Fibroblast of lung (primary cell): ENCODE measurements around the gene ARRB1. TPM values are rescaled to one million over a fixed set of nuclear protein-coding genes. Genes with fewer than 3 reads are reported as not detected.

Experiments used
- DNase-seq, 2 donors: peaks; one replicate each; pipeline versions ENCODE4 v3.0.0 to v3.0.0-alpha.2; 2010; ENCODE audit warnings: low read depth in 2 of 2
- H2AFZ ChIP-seq: 2 replicates; pipeline ENCODE4 v1.5.1; 2012; ENCODE audit warnings: low read length, control low read depth, inconsistent platforms
- H3K27ac ChIP-seq: 2 replicates; pipeline ENCODE4 v1.5.1; 2011; ENCODE audit warnings: low read length, control low read depth; ENCODE audit not compliant: insufficient read depth
- H3K27me3 ChIP-seq: 2 replicates; pipeline ENCODE4 v1.5.1; 2011; ENCODE audit warnings: mild to moderate bottlenecking, low read length; ENCODE audit not compliant: control insufficient read depth, insufficient read depth
- H3K36me3 ChIP-seq: 2 replicates; pipeline ENCODE4 v1.5.1; 2011; ENCODE audit warnings: low read length; ENCODE audit not compliant: control insufficient read depth, insufficient read depth
- H3K4me1 ChIP-seq: 2 replicates; pipeline ENCODE4 v1.5.1; 2011; ENCODE audit warnings: low read length; ENCODE audit not compliant: control insufficient read depth, insufficient read depth; ENCODE audit errors: extremely low read depth
- H3K4me2 ChIP-seq: 2 replicates; pipeline ENCODE4 v1.5.1; 2011; ENCODE audit warnings: low read length, control low read depth; ENCODE audit not compliant: insufficient read depth; ENCODE audit errors: extremely low read depth
- H3K4me3 ChIP-seq, 4 experiments: fragments of 200-600 bp in 1 of 4; sonication (generic) in 1 of 4; replicated peaks in 1 of 4; 2 replicates each; pipeline ENCODE4 v1.5.1; 2011 to 2016; ENCODE audit warnings: low read length in 4 of 4, low read depth in 3 of 4, mild to moderate bottlenecking in 3 of 4, control low read depth in 2 of 4, inconsistent platforms in 1 of 4, mixed read lengths in 1 of 4; ENCODE audit not compliant: insufficient read depth in 1 of 4; ENCODE audit errors: control extremely low read depth in 1 of 4
- H3K79me2 ChIP-seq: 2 replicates; pipeline ENCODE4 v1.5.1; 2012; ENCODE audit warnings: mild to moderate bottlenecking, low read length, inconsistent platforms; ENCODE audit not compliant: control insufficient read depth, insufficient read depth
- H3K9ac ChIP-seq: 2 replicates; pipeline ENCODE4 v1.5.1; 2011; ENCODE audit warnings: mild to moderate bottlenecking, low read length, control low read depth; ENCODE audit not compliant: insufficient read depth
- H3K9me3 ChIP-seq: 2 replicates; pipeline ENCODE4 v1.5.1; 2012; ENCODE audit warnings: low read depth, low read length; ENCODE audit not compliant: control insufficient read depth, insufficient read depth
- H4K20me1 ChIP-seq: 2 replicates; pipeline ENCODE4 v1.5.1; 2011; ENCODE audit warnings: low read length; ENCODE audit not compliant: control insufficient read depth, insufficient read depth; ENCODE audit errors: extremely low read depth
- CTCF ChIP-seq, 2 donors: IDR thresholded peaks in 1 of 2; conservative IDR thresholded peaks in 1 of 2; 1 replicate in 1 of 2; 2 replicates in 1 of 2; pipeline ENCODE4 v1.5.1; 2011 to 2012; ENCODE audit warnings: low read length in 2 of 2, control low read depth in 1 of 2, inconsistent platforms in 1 of 2, low read depth in 1 of 2, mild to moderate bottlenecking in 1 of 2
- EZH2 ChIP-seq: IDR thresholded peaks from 2 replicates; pipeline ENCODE4 v1.5.1; 2012; ENCODE audit warnings: low read length, control low read depth, mild to moderate bottlenecking; ENCODE audit errors: missing control alignments
- polyA plus RNA-seq, 2 donors: library from polyadenylated mRNA; depleted of rRNA in 1 of 2; stranded (reverse) in 1 of 2; unstranded in 1 of 2; fragments of >200 nt; gene quantifications; 2 replicates each; pipeline ENCODE4 v1.2.1, GENCODE V29; 2011 to 2012; ENCODE audit warnings: missing spikeins in 1 of 2
- total RNA-seq: library from RNA; depleted of rRNA; stranded (reverse); fragments of >200 nt; gene quantifications from 2 replicates; pipeline ENCODE4 v1.2.1, GENCODE V29; 2014

ARRB1 gene
- total and polyA plus RNA-seq, 2 donors (not counting 1 experiment from before 2014, with no cell fraction given) = 4.3 to 18.9 TPM

GRCh38 chr11:75269367-75269660, 82.1 kb downstream of the ARRB1 start:
- Histone ChIP-seq H3K4me1 (no peaks in the 10 kb centered on the region), H4K20me1 (no peaks in the 10 kb centered on the region), H3K4me2 (no peak overlapping the region), H3K36me3 (no peaks in the 10 kb centered on the region), H3K9ac (no peak overlapping the region), H3K79me2 (no peaks in the 10 kb centered on the region), H2AFZ (no peak overlapping the region), H3K4me3 (no peak overlapping the region), H3K27me3 (no peaks in the 10 kb centered on the region), H3K27ac (no peak overlapping the region), H3K9me3 (no peaks in the 10 kb centered on the region)
- TF ChIP-seq CTCF (conservative IDR thresholded peaks at IDR 0.05 in 1 of 2, IDR thresholded peaks at IDR 0.05 in 1 of 2; ENCODE audit: low read depth in 1 of 2, low read length in 2 of 2) = no peak
- no peak for TF ChIP-seq EZH2
- DNase-seq = no peak

GRCh38 chr11:75268626-75269366, 82.7 kb downstream of the ARRB1 start:
- no peaks in the 10 kb centered on the region for H3K9me3 ChIP-seq
- H3K9ac ChIP-seq = no peak overlapping the region
- TF ChIP-seq EZH2 = no peak
- no peak for TF ChIP-seq CTCF (conservative IDR thresholded peaks at IDR 0.05 in 1 of 2, IDR thresholded peaks at IDR 0.05 in 1 of 2; ENCODE audit: low read depth in 1 of 2, low read length in 2 of 2)
- H3K4me3 ChIP-seq = no peak overlapping the region
- no peaks in the 10 kb centered on the region for H3K79me2 ChIP-seq
- H3K27me3 ChIP-seq = no peaks in the 10 kb centered on the region
- DNase-seq = no peak
- no peak overlapping the region for H3K27ac ChIP-seq
- H3K4me2 ChIP-seq = no peak overlapping the region
- H2AFZ ChIP-seq = no peak overlapping the region
- H3K36me3 ChIP-seq = no peaks in the 10 kb centered on the region
- H4K20me1 ChIP-seq = no peaks in the 10 kb centered on the region
- H3K4me1 ChIP-seq = no peaks in the 10 kb centered on the region

- Histone ChIP-seq H3K79me2 (no peaks in the 10 kb centered on the region), H3K4me1 (no peaks in the 10 kb centered on the region), H2AFZ (no peak overlapping the region), H3K9me3 (no peaks in the 10 kb centered on the region), H3K36me3 (no peaks in the 10 kb centered on the region), H3K9ac (no peak overlapping the region), H3K27ac (no peak overlapping the region), H3K4me3 (no peak overlapping the region), H3K4me2 (no peak overlapping the region), H4K20me1 (no peaks in the 10 kb centered on the region), H3K27me3 (no peaks in the 10 kb centered on the region)
- TF ChIP-seq EZH2 (no peak), CTCF (conservative IDR thresholded peaks at IDR 0.05 in 1 of 2, IDR thresholded peaks at IDR 0.05 in 1 of 2; ENCODE audit: low read depth in 1 of 2, low read length in 2 of 2) (no peak)
- no peak for DNase-seq
Observed at GRCh38 chr11:75267171-75267970, 84.1 kb downstream of the ARRB1 start.
